ENCODE measurements around the gene VPS8. TPM values are rescaled to one million over a fixed set of nuclear protein-coding genes. Genes with fewer than 3 reads are reported as not detected.

The VPS8 gene
- total RNA-seq, 1 experiment from 2014 or later = 39.7 TPM

DNA sequence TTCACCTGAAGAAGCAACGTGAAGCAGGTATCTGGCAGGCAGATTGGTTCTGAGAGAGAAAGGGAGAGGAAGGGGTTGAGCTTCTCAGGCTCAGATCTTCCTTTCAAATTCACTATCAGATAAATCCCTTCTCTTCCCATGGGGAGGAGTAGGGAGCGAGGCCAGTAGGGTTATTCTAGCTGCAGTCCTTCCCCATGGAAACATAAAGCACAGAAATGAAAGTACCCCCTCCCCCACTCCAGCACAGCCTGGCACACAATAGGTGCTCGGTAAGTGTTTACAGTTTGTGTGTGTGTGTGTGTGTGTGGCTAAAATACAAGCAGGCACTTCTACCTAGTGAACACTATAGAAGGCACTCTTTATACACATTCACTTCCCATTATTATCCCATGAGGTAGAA is 20.8 kb upstream of the VPS8 start:
- H3K27ac Mint-ChIP-seq = no peak overlapping the region
- no CpG with 5 or more reads among the region's 3 CpGs for WGBS (ENCODE audit: extremely low coverage, insufficient read length, low lambda C conversion rate)
- H3K27me3 Mint-ChIP-seq (ENCODE audit: low read depth) = peaks cover 10% of the 10 kb centered on the region
- TF ChIP-seq, protein P1, sequence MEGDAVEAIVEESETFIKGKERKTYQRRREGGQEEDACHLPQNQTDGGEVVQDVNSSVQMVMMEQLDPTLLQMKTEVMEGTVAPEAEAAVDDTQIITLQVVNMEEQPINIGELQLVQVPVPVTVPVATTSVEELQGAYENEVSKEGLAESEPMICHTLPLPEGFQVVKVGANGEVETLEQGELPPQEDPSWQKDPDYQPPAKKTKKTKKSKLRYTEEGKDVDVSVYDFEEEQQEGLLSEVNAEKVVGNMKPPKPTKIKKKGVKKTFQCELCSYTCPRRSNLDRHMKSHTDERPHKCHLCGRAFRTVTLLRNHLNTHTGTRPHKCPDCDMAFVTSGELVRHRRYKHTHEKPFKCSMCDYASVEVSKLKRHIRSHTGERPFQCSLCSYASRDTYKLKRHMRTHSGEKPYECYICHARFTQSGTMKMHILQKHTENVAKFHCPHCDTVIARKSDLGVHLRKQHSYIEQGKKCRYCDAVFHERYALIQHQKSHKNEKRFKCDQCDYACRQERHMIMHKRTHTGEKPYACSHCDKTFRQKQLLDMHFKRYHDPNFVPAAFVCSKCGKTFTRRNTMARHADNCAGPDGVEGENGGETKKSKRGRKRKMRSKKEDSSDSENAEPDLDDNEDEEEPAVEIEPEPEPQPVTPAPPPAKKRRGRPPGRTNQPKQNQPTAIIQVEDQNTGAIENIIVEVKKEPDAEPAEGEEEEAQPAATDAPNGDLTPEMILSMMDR (conservative IDR thresholded peaks at IDR 0.05) = no peak
- H3K56ac ChIP-seq (ENCODE audit: insufficient read length, low read depth, low read length) = no peak overlapping the region
- H3K4me3 Mint-ChIP-seq = no peak overlapping the region
- no peaks in the 10 kb centered on the region; a peak in 1 of 7 replicates for H3K36me3 Mint-ChIP-seq (ENCODE audit: insufficient read depth in 1 of 3, low read depth in 3 of 3)
- H3T11ph ChIP-seq (ENCODE audit: low read length) = no peak overlapping the region
- no peak overlapping the region for H3K18ac ChIP-seq (ENCODE audit: insufficient read length, low read depth, low read length)
- no peak overlapping the region for H4K91ac ChIP-seq (ENCODE audit: insufficient read length, low read depth, low read length)
- no peaks in the 10 kb centered on the region for H3K27me3 ChIP-seq (ENCODE audit: insufficient read depth, low read length)
- H2BK20ac ChIP-seq (ENCODE audit: low read depth, low read length, poor library complexity, severe bottlenecking) = no peak overlapping the region
- peaks cover 11 to 16% of the 10 kb centered on the region in 2 experiments for H3K4me1 Mint-ChIP-seq
- H3K23ac ChIP-seq (ENCODE audit: insufficient read length, low read depth, low read length) = no peak overlapping the region
- H4K20me1 ChIP-seq (ENCODE audit: control insufficient read depth, insufficient read depth, insufficient read length) = no peaks in the 10 kb centered on the region
- no peak overlapping the region for H2AFZ ChIP-seq (ENCODE audit: low read length)
- H3K9ac ChIP-seq (ENCODE audit: extremely low read depth, insufficient read length, low read length) = no peak overlapping the region
- H2BK5ac ChIP-seq (ENCODE audit: insufficient read length, low read length) = no peak overlapping the region
- H3K23me2 ChIP-seq (ENCODE audit: insufficient read length, low read depth, low read length, poor library complexity, severe bottlenecking) = no peaks in the 10 kb centered on the region
- H3K9me3 Mint-ChIP-seq = no peaks in the 10 kb centered on the region
- H3K4me1 ChIP-seq (ENCODE audit: insufficient read depth, low read length) = peaks cover 4% of the 10 kb centered on the region; the same call in 1 of the 2 replicates
- no peak overlapping the region for H3K27ac ChIP-seq (ENCODE audit: insufficient read length, low read depth, low read length)
- DNase-seq = no peak
- no peak overlapping the region for H3K4me2 ChIP-seq (ENCODE audit: insufficient read depth, insufficient read length, low read length)
- H3K14ac ChIP-seq (ENCODE audit: insufficient read depth, low read length) = no peak overlapping the region
- H3K79me1 ChIP-seq (ENCODE audit: insufficient read depth, low read depth, low read length, poor library complexity, severe bottlenecking) = no peaks in the 10 kb centered on the region
- no peaks in the 10 kb centered on the region for H3K9me3 ChIP-seq (ENCODE audit: control insufficient read depth, low read depth, low read length)
- no peak overlapping the region for H2AK5ac ChIP-seq (ENCODE audit: insufficient read length, low read length)
- H4K5ac ChIP-seq (ENCODE audit: insufficient read length, low read depth, low read length) = no peak overlapping the region
- no peaks in the 10 kb centered on the region for H3K79me2 ChIP-seq (ENCODE audit: insufficient read depth, low read length)
- no peak overlapping the region for H2BK15ac ChIP-seq (ENCODE audit: low read depth, low read length)
- H2BK12ac ChIP-seq (ENCODE audit: insufficient read length, low read depth, low read length) = no peak overlapping the region
- H4K8ac ChIP-seq (replicated peaks; ENCODE audit: insufficient read length, low read depth, low read length) = no peak overlapping the region
- H2BK120ac ChIP-seq (ENCODE audit: low read depth, low read length, poor library complexity, severe bottlenecking) = no peak overlapping the region
- no peak overlapping the region for H3K4ac ChIP-seq (ENCODE audit: low read depth, low read length)
